HCT116 (cell line): ENCODE data around the gene ARHGEF16.

Experiments
- CEBPB ChIP-seq: IDR thresholded peaks from 2 replicates; pipeline ENCODE4 v1.6.1; 2012; ENCODE audit warnings: low read depth
- CTCF ChIP-seq, 3 experiments: fragments of 200-600 bp in 1 of 3; sonication (generic) in 1 of 3; IDR thresholded peaks in 2 of 3; conservative IDR thresholded peaks in 1 of 3; 2 replicates each; pipeline ENCODE4 v1.5.1; 2012 to 2017; ENCODE audit warnings: low read depth in 2 of 3, low read length in 2 of 3, antibody characterized with exemption in 1 of 3, borderline replicate concordance in 1 of 3, control low read depth in 1 of 3, mild to moderate bottlenecking in 1 of 3, mixed read lengths in 1 of 3, mixed run types in 1 of 3, moderate library complexity in 1 of 3; ENCODE audit not compliant: insufficient read depth in 1 of 3
- EZH2 ChIP-seq: fragments of 200-600 bp; sonication (generic); IDR thresholded peaks from 2 replicates; pipeline ENCODE4 v1.6.1; 2017; ENCODE audit warnings: antibody characterized with exemption, mixed run types
- POLR2A ChIP-seq: IDR thresholded peaks from 2 replicates; pipeline ENCODE4 v1.7.0; 2011; ENCODE audit warnings: borderline replicate concordance; ENCODE audit not compliant: insufficient read depth, insufficient read length; ENCODE audit errors: extremely low read depth
- SRF ChIP-seq: IDR thresholded peaks from 2 replicates; pipeline ENCODE4 v1.6.1; 2012; ENCODE audit warnings: low read depth
- TCF7L2 ChIP-seq: IDR thresholded peaks from 2 replicates; pipeline ENCODE4 v1.7.0; 2011; ENCODE audit warnings: borderline replicate concordance, inconsistent platforms; ENCODE audit not compliant: insufficient read depth, insufficient read length; ENCODE audit errors: extremely low read depth
- ZBTB33 ChIP-seq: IDR thresholded peaks from 2 replicates; pipeline ENCODE4 v1.6.1; 2011; ENCODE audit warnings: mild to moderate bottlenecking, low read length, moderate library complexity; ENCODE audit not compliant: insufficient replicate concordance; ENCODE audit errors: extremely low read depth

- TF ChIP-seq SRF = no peak
- TF ChIP-seq ZBTB33 = no peak
- no peak for TF ChIP-seq CTCF (IDR thresholded peaks at IDR 0.05 in 2 of 3, conservative IDR thresholded peaks at IDR 0.05 in 1 of 3; ENCODE audit: borderline replicate concordance in 1 of 3, insufficient read depth in 1 of 3, low read depth in 2 of 3, low read length in 2 of 3)
- no peak for TF ChIP-seq CEBPB
- no peak for TF ChIP-seq EZH2
- no peak for TF ChIP-seq POLR2A
- no peak for TF ChIP-seq TCF7L2
Measured at GRCh38 chr1:3496916-3497315, 42.5 kb downstream of the ARHGEF16 start.
